ENCODE data around the gene LMBR1.
"Not testable (repeated sequence)": the region's sequence is repeated elsewhere in the genome, so short reads cannot be mapped to it uniquely, and the experiment has no call there.

LMBR1 gene

DNA sequence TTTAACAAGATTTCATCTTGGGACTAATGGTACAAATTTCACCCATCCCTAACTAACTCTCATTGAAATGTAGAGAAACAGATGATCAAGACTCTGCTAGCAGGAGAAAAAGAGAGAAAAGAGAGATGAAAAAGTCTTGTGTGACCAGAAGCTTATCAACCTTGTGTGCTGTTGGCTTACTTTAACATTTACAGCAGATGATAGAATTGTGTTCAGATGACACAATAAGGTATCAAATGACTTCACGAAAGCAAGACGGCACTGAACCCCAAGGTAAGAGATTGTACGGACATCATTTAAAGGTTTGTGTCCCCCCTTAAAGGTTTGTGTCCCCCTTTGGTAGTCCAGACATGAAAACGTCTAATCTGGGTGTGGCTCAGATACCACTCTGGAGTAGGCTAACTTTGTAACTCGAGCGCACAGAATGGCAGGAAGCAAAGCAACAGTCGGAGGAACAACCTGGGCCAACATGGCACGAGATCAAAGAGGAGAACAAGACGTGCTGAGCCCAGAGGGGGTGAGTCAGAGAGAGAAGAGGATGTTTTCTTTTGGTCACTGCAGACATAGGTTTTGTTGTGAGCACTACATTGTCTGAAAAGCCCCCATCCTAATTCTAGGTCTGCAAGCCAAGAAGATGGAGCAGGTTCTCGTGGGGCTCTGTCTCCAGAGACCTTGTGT is 10.4 kb upstream of the LMBR1 start:
- no peak for DNase-seq

DNA sequence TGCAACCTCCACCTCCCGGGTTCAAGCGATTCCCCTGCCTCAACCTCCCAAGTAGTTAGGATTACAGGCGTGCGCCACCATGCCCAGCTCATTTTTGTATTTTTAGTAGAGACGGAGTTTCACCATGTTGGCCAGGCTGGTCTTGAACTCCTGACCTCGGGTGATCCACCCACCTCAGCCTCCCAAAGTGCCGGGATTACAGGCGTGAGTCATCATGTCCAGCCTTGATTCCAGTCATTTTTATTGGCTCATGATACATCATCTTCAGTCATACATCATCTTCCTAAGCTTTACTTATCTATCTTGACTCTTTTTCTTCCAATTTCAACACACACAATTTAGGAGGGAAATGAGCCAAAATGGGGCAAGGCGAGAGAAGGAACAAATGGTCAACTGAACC is 7.1 kb upstream of the LMBR1 start:
- DNase-seq, result not testable (repeated sequence)

GRCh38 chr7:156898938-156899337 is 6.0 kb upstream of the LMBR1 start:
- no peak for DNase-seq

DNA sequence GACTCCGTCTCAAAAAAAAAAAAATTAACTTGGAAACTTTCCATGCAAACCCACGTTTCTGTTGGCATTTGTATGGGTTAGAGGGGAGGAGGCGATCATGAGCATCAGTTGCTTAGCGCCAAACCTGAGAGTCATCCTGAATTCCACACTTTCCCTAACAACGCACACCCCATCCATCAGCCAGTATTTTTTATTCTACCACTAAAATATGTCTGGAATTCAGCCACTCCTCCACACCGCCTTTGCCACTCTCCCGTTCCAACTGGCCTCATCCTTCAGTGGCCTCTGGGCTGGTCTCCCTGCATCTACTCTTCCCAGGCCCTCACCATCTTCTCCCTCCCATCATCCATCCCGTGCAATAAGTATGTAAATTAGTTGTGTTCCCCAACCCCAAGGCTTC is 4.7 kb upstream of the LMBR1 start:
- no peak for DNase-seq

DNA sequence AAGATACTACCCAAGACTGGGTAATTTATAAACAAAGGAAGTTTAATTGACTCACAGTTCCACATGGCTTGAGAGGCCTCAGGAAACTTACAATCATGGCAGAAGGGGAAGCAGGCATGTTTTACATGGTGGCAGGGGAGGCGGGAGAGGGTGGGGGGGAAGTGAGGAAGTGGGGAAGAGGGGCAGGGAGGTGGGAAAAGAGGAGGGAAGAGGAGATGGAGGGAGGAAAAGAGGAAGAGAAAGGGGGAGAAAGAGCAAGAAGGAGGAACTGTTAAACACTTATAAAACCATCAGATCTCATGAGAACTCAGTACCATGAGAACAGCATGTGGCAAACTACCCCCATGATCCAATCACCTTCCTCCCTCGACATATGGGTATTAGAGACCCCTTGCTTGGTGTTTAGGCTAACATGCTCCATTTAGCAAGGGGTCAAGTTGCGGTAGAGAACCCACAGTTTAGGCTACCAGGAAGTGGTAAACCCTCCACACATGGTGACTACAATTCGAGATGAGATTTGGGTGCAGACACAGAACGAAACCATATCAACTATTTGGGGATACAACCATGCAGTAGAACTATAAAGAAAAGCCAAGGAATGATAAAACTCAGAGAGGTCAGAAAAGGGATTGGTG is 3.5 kb upstream of the LMBR1 start:
- no peak for DNase-seq

DNA sequence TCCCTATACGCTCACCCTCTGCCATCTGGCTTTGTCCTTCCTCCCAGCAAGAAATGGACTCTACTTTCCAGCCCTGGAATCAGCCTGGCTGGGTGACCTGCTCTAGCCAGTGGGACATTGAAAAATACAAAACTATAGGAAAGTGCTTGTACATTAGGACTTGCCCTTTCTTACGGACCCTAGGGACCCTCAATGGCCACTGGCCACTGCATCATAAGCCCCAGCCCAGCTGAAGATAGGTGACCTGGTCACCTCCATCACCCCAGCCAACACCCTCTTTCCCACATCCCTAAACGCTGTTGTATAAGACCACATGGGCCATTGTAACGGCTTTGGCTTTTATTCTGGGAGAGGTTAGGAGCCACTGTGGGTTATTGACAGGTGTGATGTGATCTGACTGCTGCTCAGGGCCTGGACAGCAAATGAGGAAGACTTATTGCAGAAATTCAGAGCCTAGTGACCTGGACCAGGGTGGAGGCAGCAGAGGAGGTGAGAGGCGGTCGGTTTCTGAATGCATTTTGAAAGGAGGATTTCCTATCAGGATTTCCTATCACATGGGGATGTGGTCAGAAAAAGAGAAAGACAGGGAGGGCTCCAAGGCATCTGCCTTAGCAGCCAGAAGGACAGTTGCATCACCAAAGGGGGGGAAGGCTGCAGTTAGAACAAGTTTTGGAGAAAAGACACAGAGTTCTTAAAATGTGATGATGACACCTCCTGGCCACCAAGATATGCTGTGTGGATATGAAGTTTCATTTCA is 2.2 kb upstream of the LMBR1 start:
- peak; percentile 90 for DNase-seq

- peak; percentile 82 for DNase-seq
Observed at GRCh38 chr7:156892081-156892800, 742 bp downstream of the LMBR1 start.

DNA sequence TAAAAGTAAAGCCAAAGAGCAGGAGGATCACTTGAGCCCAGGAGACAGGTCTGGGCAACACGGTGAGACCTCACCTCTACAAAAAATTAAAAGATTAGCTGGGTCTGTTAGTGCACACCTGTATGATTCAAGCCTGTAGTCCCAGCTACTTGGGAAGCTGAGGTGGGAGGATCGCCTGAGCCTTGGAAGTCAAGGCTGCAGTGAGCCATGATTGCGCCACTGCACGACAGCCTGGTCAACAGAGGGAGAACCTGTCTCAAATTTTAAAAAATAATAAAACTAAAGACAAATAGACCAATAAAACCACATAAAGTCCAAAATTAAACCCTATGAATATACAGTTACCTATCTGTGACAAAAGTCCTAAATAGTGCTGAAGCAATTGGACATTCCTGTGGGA is 3.2 kb downstream of the LMBR1 start:
- no peak for DNase-seq

DNA sequence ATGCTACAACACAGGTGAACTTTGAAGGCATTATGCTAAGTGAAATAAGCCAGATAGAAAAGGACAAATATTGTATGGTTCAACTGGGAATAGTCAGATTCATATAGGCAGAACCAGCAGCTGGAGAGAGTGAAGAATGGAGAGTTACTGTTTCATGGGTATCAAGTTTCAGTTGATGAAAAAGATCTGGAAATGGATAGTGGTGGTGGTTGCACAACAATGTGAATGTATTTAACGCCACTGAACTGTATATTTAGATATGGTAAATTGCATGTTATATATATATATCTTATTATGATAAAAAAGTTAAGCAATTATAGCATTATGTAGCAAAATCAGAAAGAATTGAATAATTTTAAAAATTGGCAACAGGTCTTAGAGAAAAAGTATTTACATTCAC is 3.9 kb downstream of the LMBR1 start:
- DNase-seq, result peak; percentile 36

DNA sequence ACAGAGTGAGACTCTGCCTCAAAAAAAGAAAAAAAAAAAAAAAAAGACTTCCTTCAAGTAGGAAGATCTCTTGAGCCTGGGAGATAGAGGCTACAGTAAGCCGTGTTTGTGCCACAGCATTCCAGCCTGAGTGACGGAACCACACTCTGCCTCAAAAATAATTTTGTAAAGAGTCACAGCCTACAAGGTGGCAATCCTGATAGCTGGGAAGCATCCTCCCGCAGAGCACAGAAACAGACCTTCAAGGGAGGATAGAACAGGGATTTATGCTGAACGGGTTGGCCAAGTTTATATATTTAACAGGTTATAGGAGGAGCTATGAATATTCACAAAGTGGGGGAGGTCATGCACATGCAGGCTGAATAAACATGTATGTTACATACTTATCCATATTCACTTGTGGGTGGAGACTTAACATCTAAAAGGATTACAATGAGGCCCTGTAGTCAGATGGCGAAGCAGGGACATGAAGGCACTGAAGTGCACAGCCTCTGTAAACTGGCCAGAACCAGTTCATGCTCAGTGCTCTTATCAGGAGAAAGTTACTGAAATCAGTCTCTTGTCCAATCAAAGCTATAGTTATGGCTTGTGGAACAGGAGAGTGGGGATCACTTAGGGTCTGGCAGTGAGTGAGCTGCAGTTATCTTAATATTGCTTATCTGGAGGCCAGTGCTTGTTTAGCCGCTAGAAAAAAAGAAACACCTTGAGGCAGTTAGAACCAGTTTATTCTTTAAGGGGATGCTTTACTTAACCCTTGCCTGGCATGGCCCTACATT is 6.8 kb downstream of the LMBR1 start:
- DNase-seq, result peak; percentile 36

GRCh38 chr7:156881679-156882078 is 11.3 kb downstream of the LMBR1 start:
- DNase-seq, result no peak

DNA sequence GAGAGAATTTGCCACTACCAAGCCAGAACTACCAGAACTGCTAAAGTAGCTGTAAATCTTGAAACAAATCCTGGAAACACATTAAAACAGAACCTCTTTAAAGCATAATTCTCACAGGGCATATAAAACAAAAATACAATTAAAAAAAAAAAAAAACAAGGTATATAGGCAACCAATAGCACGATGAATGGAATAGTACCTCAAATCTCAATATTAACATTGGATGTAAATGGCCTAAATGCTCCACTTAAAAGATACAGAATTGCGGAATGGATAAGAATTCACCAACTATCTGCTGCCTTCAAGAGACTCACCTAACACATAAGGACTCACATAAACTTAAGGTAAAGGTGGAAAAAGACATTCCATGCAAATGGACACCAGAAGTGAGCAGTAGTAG is 17.2 kb downstream of the LMBR1 start:
- DNase-seq, result no peak

DNA sequence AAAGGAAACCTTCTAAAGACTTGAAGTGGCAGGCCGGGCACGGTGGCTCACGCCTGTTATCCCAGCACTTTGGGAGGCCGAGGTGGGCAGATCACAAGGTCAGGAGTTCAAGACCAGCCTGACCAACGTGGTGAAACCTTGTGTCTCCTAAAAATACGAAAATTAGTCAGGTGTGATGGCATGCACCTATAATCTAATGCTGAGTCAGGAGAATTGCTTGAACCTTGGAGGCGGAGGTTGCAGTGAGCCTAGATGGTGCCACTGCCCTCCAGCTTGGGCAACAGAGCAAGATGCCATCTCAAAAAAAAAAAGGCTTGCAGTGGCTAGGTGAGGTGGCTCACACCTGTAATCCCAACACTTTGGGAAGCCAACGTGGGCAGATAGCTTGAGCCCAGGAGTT is 24.6 kb downstream of the LMBR1 start:
- DNase-seq, result not testable (repeated sequence)

GRCh38 chr7:156865493-156865892 is 27.5 kb downstream of the LMBR1 start:
- DNase-seq, result no peak

DNA sequence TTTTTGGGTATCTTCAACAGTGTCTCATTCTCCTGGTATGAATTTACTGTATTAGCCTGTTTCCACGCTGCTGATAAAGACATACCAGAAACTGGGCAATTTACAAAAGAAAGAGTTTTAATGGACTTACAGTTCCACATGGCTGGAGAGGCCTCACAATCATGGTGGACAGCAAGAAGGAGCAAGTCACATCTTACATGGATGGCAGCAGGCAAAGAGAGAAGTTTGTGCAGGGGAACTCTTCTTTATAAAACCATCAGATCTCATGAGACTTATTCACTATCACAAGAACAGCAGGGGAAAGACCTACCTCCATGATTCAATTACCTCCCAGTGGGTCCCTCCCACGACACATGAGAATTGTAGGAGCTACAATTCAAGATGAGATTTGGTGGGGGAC is 31.0 kb downstream of the LMBR1 start:
- not testable (repeated sequence) for DNase-seq

DNA sequence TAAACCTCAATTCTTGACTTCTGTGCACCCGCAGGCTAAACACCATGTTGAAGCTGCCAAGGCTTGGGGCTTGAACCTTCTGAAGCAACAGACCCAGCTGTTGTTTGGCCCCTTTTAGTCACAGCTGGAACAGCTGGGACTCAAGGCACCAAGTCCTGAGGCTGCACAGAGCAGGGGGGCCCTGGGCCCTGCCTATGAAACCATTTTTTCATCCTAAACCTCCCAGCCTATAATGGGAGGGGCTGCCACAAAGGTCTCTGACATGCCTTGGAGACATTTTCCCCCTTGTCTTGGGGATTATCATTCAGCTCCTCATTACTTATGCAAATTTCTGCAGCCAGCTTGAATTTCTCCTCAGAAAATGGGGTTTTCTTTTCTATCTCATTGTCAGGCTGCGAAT is 31.8 kb downstream of the LMBR1 start:
- DNase-seq, result no peak

DNA sequence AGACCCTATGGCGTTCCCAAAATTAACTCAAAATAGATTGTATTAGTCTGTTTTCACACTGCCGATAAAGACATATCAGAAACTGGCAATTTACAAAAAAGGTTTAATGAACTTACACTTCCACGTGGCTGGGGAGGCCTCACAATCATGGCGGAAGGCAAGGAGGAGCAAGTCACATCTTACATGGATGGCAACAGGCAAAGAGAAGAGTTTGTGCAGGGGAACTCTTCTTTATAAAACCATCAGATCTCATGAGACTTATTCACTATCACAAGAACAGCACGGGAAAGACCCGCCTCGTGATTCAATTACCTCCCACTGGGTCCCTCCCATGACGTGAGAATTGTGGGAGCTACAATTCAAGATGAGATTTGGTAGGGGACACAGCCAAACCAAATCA is 32.9 kb downstream of the LMBR1 start:
- not testable (repeated sequence) for DNase-seq

DNA sequence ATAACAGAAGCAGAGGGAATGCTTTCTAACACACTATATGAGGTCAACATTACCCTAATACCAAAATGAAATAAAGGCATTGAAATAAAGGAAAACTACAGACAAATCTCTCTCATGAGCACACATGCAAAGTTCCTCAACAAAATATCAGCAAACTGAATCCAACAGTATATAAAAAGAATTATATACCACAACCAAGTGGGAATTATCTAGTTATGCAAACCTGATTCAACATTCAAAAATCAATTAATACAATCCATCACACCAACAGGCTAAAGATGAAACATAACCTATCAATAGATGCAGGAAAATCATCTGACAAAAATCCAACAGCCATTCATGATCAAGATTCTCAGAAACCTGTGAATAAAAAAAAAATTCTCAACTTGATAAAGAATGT is 34.5 kb downstream of the LMBR1 start:
- no peak for DNase-seq

GRCh38 chr7:156857757-156858156 is 35.2 kb downstream of the LMBR1 start:
- no peak for DNase-seq

- no peak for DNase-seq
Observed at GRCh38 chr7:156854654-156855053, 38.3 kb downstream of the LMBR1 start.

- DNase-seq, result no peak
Observed at GRCh38 chr7:156848979-156849378, 44.0 kb downstream of the LMBR1 start.

GRCh38 chr7:156845379-156846101 is 47.4 kb downstream of the LMBR1 start:
- DNase-seq, result no peak
